ENCODE data around the gene VNN1.

VNN1 gene

GRCh38 chr6:132713352-132714134 is at the start of gene VNN1:
VNN1 (minus strand) TSS chr6:132714055; CDS start chr6:132714035, 20 bp downstream.
- no peak for DNase-seq (ENCODE audit: low read depth)

- no peak for DNase-seq (ENCODE audit: low read depth)
These were observed 49.4 kb upstream of the VNN1 start for GRCh38 chr6:132763269-132763668.

GRCh38 chr6:132760256-132760655 is 46.4 kb upstream of the VNN1 start:
- DNase-seq (ENCODE audit: low read depth) = no peak

GRCh38 chr6:132758689-132759088 is 44.8 kb upstream of the VNN1 start:
- DNase-seq (ENCODE audit: low read depth) = no peak

GRCh38 chr6:132752255-132752654 is 38.4 kb upstream of the VNN1 start:
- no peak for DNase-seq (ENCODE audit: low read depth)

- no peak for DNase-seq (ENCODE audit: low read depth)
These were observed 38.0 kb upstream of the VNN1 start for GRCh38 chr6:132751828-132752227.

GRCh38 chr6:132751306-132751705 is 37.5 kb upstream of the VNN1 start:
- no peak for DNase-seq (ENCODE audit: low read depth)

- DNase-seq (ENCODE audit: low read depth) = no peak
These were observed 36.8 kb upstream of the VNN1 start for GRCh38 chr6:132750455-132751248.

- DNase-seq (ENCODE audit: low read depth) = no peak
These were observed 35.3 kb upstream of the VNN1 start for GRCh38 chr6:132749111-132749510.

- DNase-seq (ENCODE audit: low read depth) = no peak
These were observed 34.6 kb upstream of the VNN1 start for GRCh38 chr6:132748446-132748845.

- DNase-seq (ENCODE audit: low read depth) = no peak
These were observed 32.2 kb upstream of the VNN1 start for GRCh38 chr6:132746048-132746447.

- no peak for DNase-seq (ENCODE audit: low read depth)
These were observed 28.6 kb upstream of the VNN1 start for GRCh38 chr6:132742495-132742894.

- DNase-seq (ENCODE audit: low read depth) = no peak
These were observed 27.4 kb upstream of the VNN1 start for GRCh38 chr6:132741281-132741680.

- DNase-seq (ENCODE audit: low read depth) = no peak
These were observed 22.4 kb upstream of the VNN1 start for GRCh38 chr6:132736239-132736638.

- DNase-seq (ENCODE audit: low read depth) = no peak
These were observed 20.9 kb upstream of the VNN1 start for GRCh38 chr6:132734694-132735236.

- DNase-seq (ENCODE audit: low read depth) = no peak
These were observed 20.0 kb upstream of the VNN1 start for GRCh38 chr6:132733814-132734213.

- DNase-seq (ENCODE audit: low read depth) = no peak
These were observed 19.4 kb upstream of the VNN1 start for GRCh38 chr6:132733283-132733682.

- no peak for DNase-seq (ENCODE audit: low read depth)
These were observed 17.2 kb upstream of the VNN1 start for GRCh38 chr6:132731086-132731485.

- no peak for DNase-seq (ENCODE audit: low read depth)
These were observed 16.7 kb upstream of the VNN1 start for GRCh38 chr6:132730560-132730959.

- no peak for DNase-seq (ENCODE audit: low read depth)
These were observed 14.8 kb upstream of the VNN1 start for GRCh38 chr6:132728616-132729015.

- no peak for DNase-seq (ENCODE audit: low read depth)
These were observed 12.7 kb upstream of the VNN1 start for GRCh38 chr6:132726608-132726975.

GRCh38 chr6:132725947-132726607 is 12.2 kb upstream of the VNN1 start:
- no peak for DNase-seq (ENCODE audit: low read depth)

- DNase-seq (ENCODE audit: low read depth) = no peak
These were observed 11.6 kb upstream of the VNN1 start for GRCh38 chr6:132725471-132725870.

Data from stimulated activated CD8-positive, alpha-beta memory T cell treated with anti-CD3 and anti-CD28 coated beads, Interleukin-7, amount 100 ng/mL, for 24 hours (primary cell).